ENCODE measurements around the gene IFIH1.

The IFIH1 gene

DNA sequence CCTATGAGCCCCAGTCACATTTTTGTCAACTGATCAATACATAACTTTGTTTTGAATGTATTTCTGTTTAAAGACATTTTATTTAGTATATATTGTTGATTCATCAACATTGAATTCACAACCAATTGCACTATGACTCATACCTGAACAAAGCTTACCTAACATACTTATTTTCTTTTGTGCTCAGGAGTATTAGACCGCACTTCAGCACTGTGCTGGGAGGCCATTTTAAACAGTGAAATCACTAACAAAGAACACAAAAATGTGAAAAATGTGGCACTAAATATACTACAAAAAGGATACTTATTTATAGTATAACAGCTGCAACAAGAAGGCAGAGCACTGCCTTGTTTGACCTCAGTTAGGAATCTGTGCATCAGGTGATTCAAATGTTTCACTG lies 12.4 kb upstream of the IFIH1 start:
- Histone ChIP-seq H3K4me1 (ENCODE audit: control insufficient read depth in 1 of 2, insufficient read depth in 2 of 2, low read length in 2 of 2) (peaks cover 0 to 3% of the 10 kb centered on the region in 2 donors), H3K27ac (ENCODE audit: low read depth, low read length) (no peak overlapping the region), H3K27me3 (ENCODE audit: control insufficient read depth in 1 of 2, insufficient read depth in 2 of 2, low read length in 2 of 2) (no peaks in the 10 kb centered on the region), H3K4me3 (ENCODE audit: low read depth in 1 of 2, low read length in 2 of 2) (no peak overlapping the region), H3K9ac (ENCODE audit: low read depth in 1 of 2, low read length in 2 of 2) (no peak overlapping the region), H3K9me3 (ENCODE audit: control insufficient read depth in 1 of 2, low read length in 2 of 2) (no peaks in the 10 kb centered on the region), H3K36me3 (ENCODE audit: control insufficient read depth in 1 of 2, insufficient read depth in 2 of 2, low read length in 2 of 2) (no peaks in the 10 kb centered on the region)

- Histone ChIP-seq H3K36me3 (ENCODE audit: control insufficient read depth in 1 of 2, insufficient read depth in 2 of 2, low read length in 2 of 2) (no peaks in the 10 kb centered on the region), H3K4me3 (ENCODE audit: low read depth in 1 of 2, low read length in 2 of 2) (no peak overlapping the region), H3K27me3 (ENCODE audit: control insufficient read depth in 1 of 2, insufficient read depth in 2 of 2, low read length in 2 of 2) (no peaks in the 10 kb centered on the region), H3K9me3 (ENCODE audit: control insufficient read depth in 1 of 2, low read length in 2 of 2) (no peaks in the 10 kb centered on the region), H3K9ac (ENCODE audit: low read depth in 1 of 2, low read length in 2 of 2) (no peak overlapping the region), H3K27ac (ENCODE audit: low read depth, low read length) (no peak overlapping the region), H3K4me1 (ENCODE audit: control insufficient read depth in 1 of 2, insufficient read depth in 2 of 2, low read length in 2 of 2) (peaks cover 13 to 18% of the 10 kb centered on the region in 2 donors)
Measured at GRCh38 chr2:162328424-162329157, 10.1 kb upstream of the IFIH1 start.

GRCh38 chr2:162327806-162328205 lies 9.3 kb upstream of the IFIH1 start:
- Histone ChIP-seq H3K27me3 (ENCODE audit: control insufficient read depth in 1 of 2, insufficient read depth in 2 of 2, low read length in 2 of 2) (no peaks in the 10 kb centered on the region), H3K36me3 (ENCODE audit: control insufficient read depth in 1 of 2, insufficient read depth in 2 of 2, low read length in 2 of 2) (no peaks in the 10 kb centered on the region), H3K9ac (ENCODE audit: low read depth in 1 of 2, low read length in 2 of 2) (no peak overlapping the region), H3K4me3 (ENCODE audit: low read depth in 1 of 2, low read length in 2 of 2) (no peak overlapping the region), H3K9me3 (ENCODE audit: control insufficient read depth in 1 of 2, low read length in 2 of 2) (no peaks in the 10 kb centered on the region), H3K4me1 (ENCODE audit: control insufficient read depth in 1 of 2, insufficient read depth in 2 of 2, low read length in 2 of 2) (peaks cover 13 to 18% of the 10 kb centered on the region in 2 donors), H3K27ac (ENCODE audit: low read depth, low read length) (no peak overlapping the region)

GRCh38 chr2:162327134-162327769 lies 8.8 kb upstream of the IFIH1 start:
- H3K4me1 ChIP-seq (ENCODE audit: control insufficient read depth in 1 of 2, insufficient read depth in 2 of 2, low read length in 2 of 2): peaks cover 13 to 18% of the 10 kb centered on the region in 2 donors
- no peak overlapping the region for H3K4me3 ChIP-seq (ENCODE audit: low read depth in 1 of 2, low read length in 2 of 2)
- no peaks in the 10 kb centered on the region for H3K36me3 ChIP-seq (ENCODE audit: control insufficient read depth in 1 of 2, insufficient read depth in 2 of 2, low read length in 2 of 2)
- no peaks in the 10 kb centered on the region for H3K27me3 ChIP-seq (ENCODE audit: control insufficient read depth in 1 of 2, insufficient read depth in 2 of 2, low read length in 2 of 2)
- no peaks in the 10 kb centered on the region for H3K9me3 ChIP-seq (ENCODE audit: control insufficient read depth in 1 of 2, low read length in 2 of 2)
- H3K9ac ChIP-seq (ENCODE audit: low read depth in 1 of 2, low read length in 2 of 2): no peak overlapping the region
- no peak overlapping the region for H3K27ac ChIP-seq (ENCODE audit: low read depth, low read length)

GRCh38 chr2:162324953-162325352 lies 6.5 kb upstream of the IFIH1 start:
- H3K36me3 ChIP-seq (ENCODE audit: control insufficient read depth in 1 of 2, insufficient read depth in 2 of 2, low read length in 2 of 2): no peaks in the 10 kb centered on the region
- peak overlapping the region in 1 of 2 donors; percentile 8 for H3K9ac ChIP-seq (ENCODE audit: low read depth in 1 of 2, low read length in 2 of 2)
- H3K4me3 ChIP-seq (ENCODE audit: low read depth in 1 of 2, low read length in 2 of 2): no peak overlapping the region
- H3K9me3 ChIP-seq (ENCODE audit: control insufficient read depth in 1 of 2, low read length in 2 of 2): no peaks in the 10 kb centered on the region
- H3K4me1 ChIP-seq (ENCODE audit: control insufficient read depth in 1 of 2, insufficient read depth in 2 of 2, low read length in 2 of 2): peaks cover 13 to 27% of the 10 kb centered on the region in 2 donors
- H3K27ac ChIP-seq (ENCODE audit: low read depth, low read length): no peak overlapping the region
- H3K27me3 ChIP-seq (ENCODE audit: control insufficient read depth in 1 of 2, insufficient read depth in 2 of 2, low read length in 2 of 2): no peaks in the 10 kb centered on the region

GRCh38 chr2:162320864-162321517 lies 2.5 kb upstream of the IFIH1 start:
- H3K4me3 ChIP-seq (ENCODE audit: low read depth in 1 of 2, low read length in 2 of 2): no peak overlapping the region
- no peaks in the 10 kb centered on the region for H3K36me3 ChIP-seq (ENCODE audit: control insufficient read depth in 1 of 2, insufficient read depth in 2 of 2, low read length in 2 of 2)
- no peak overlapping the region for H3K9ac ChIP-seq (ENCODE audit: low read depth in 1 of 2, low read length in 2 of 2)
- H3K27me3 ChIP-seq (ENCODE audit: control insufficient read depth in 1 of 2, insufficient read depth in 2 of 2, low read length in 2 of 2): no peaks in the 10 kb centered on the region
- H3K9me3 ChIP-seq (ENCODE audit: control insufficient read depth in 1 of 2, low read length in 2 of 2): no peaks in the 10 kb centered on the region
- H3K27ac ChIP-seq (ENCODE audit: low read depth, low read length): no peak overlapping the region
- H3K4me1 ChIP-seq (ENCODE audit: control insufficient read depth in 1 of 2, insufficient read depth in 2 of 2, low read length in 2 of 2): peaks cover 32 to 54% of the 10 kb centered on the region in 2 donors

DNA sequence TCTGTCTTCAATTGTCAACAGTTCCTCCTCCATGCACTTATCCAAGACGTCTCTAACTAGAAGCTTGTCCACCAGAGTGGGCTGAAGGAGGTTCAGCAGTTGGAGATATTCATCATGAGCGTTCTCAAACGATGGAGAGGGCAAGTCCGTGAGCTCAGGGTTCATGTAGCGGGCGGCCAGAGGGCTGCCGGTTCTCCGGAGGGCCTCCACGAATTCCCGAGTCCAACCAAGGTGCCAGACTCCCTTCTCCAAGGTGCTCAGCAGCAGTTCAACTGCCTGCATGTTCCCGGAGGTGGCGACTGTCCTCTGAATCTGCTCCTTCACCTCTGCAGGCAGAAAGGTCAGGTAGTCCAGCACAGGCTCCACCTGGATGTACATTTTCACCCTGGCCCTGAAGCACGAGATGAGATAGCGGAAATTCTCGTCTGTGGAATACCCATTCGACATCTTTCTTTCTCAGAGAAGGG lies 590 bp downstream of the IFIH1 start:
- Histone ChIP-seq H3K36me3 (ENCODE audit: control insufficient read depth in 1 of 2, insufficient read depth in 2 of 2, low read length in 2 of 2) (peaks cover 0 to 3% of the 10 kb centered on the region in 2 donors), H3K4me3 (ENCODE audit: low read depth in 1 of 2, low read length in 2 of 2) (peak overlapping the region; percentile 98 to 99), H3K9me3 (ENCODE audit: control insufficient read depth in 1 of 2, low read length in 2 of 2) (peaks cover 0 to 2% of the 10 kb centered on the region in 2 donors), H3K9ac (ENCODE audit: low read depth in 1 of 2, low read length in 2 of 2) (peak overlapping the region; percentile 94 to 96), H3K4me1 (ENCODE audit: control insufficient read depth in 1 of 2, insufficient read depth in 2 of 2, low read length in 2 of 2) (peaks cover 19 to 57% of the 10 kb centered on the region in 2 donors), H3K27me3 (ENCODE audit: control insufficient read depth in 1 of 2, insufficient read depth in 2 of 2, low read length in 2 of 2) (no peaks in the 10 kb centered on the region), H3K27ac (ENCODE audit: low read depth, low read length) (peak overlapping the region; percentile 93)

DNA sequence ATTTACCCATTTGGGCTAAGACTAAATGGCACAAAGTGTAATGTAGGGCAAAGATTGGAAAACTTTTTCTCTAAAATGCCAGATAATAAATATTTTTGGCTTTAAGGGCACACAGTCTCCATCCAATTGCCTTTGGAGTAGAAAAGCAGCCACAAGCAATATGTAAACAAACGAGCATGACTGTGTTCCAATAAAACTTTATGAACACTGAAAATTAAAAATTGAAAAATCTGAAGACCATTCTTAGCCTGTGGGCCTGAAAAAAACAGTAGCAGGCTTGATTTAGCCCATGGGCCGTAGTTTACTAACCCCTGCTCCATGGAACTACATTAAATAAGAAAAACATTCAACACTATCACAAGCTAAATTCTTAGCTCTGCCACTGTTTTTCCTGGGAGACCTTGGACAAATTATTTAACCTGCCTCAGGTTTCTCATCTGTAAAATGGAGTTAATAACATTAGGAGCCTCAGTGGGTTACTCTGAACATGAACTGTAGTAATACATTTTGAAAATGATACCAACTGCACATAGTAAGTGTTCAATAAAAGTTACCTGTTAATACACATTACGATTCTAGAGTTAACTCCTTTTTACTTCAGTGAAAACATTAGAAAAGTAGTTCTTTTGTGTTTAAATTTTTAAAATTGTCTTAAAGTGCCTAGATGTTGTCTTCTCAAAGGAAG lies 1.3 kb downstream of the IFIH1 start:
- Histone ChIP-seq H3K36me3 (ENCODE audit: control insufficient read depth in 1 of 2, insufficient read depth in 2 of 2, low read length in 2 of 2) (peaks cover 0 to 3% of the 10 kb centered on the region in 2 donors), H3K4me3 (ENCODE audit: low read depth in 1 of 2, low read length in 2 of 2) (peak overlapping the region; percentile 98 to 99), H3K4me1 (ENCODE audit: control insufficient read depth in 1 of 2, insufficient read depth in 2 of 2, low read length in 2 of 2) (peaks cover 19 to 57% of the 10 kb centered on the region in 2 donors), H3K27ac (ENCODE audit: low read depth, low read length) (no peak overlapping the region), H3K9ac (ENCODE audit: low read depth in 1 of 2, low read length in 2 of 2) (peak overlapping the region; percentile 94 to 96), H3K27me3 (ENCODE audit: control insufficient read depth in 1 of 2, insufficient read depth in 2 of 2, low read length in 2 of 2) (no peaks in the 10 kb centered on the region), H3K9me3 (ENCODE audit: control insufficient read depth in 1 of 2, low read length in 2 of 2) (peaks cover 0 to 2% of the 10 kb centered on the region in 2 donors)

DNA sequence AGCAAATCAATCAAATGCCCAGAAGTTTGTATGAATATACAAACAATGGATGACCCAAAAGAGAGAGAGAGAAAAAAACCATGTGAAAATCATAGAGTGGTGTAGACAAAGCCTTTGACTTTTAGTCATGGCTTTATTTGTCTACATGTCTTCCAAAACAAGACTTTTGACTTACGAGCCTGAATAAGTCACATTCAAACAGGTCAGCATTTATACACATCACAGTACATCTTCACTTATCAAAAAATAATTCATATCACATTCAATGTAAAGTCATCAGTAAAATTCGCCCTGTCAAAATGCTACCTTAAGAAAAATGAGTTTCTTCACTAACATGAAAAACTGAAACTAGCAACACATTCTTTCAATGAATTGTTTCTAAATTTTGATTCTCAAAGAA lies 1.9 kb downstream of the IFIH1 start:
- peaks cover 0 to 2% of the 10 kb centered on the region in 2 donors for H3K9me3 ChIP-seq (ENCODE audit: control insufficient read depth in 1 of 2, low read length in 2 of 2)
- H3K27me3 ChIP-seq (ENCODE audit: control insufficient read depth in 1 of 2, insufficient read depth in 2 of 2, low read length in 2 of 2): no peaks in the 10 kb centered on the region
- no peak overlapping the region for H3K27ac ChIP-seq (ENCODE audit: low read depth, low read length)
- H3K4me3 ChIP-seq (ENCODE audit: low read depth in 1 of 2, low read length in 2 of 2): peak overlapping the region; percentile 98 to 99
- H3K36me3 ChIP-seq (ENCODE audit: control insufficient read depth in 1 of 2, insufficient read depth in 2 of 2, low read length in 2 of 2): peaks cover 0 to 3% of the 10 kb centered on the region in 2 donors
- no peak overlapping the region for H3K9ac ChIP-seq (ENCODE audit: low read depth in 1 of 2, low read length in 2 of 2)
- peaks cover 19 to 57% of the 10 kb centered on the region in 2 donors for H3K4me1 ChIP-seq (ENCODE audit: control insufficient read depth in 1 of 2, insufficient read depth in 2 of 2, low read length in 2 of 2)

Data from duodenal mucosa (tissue), 2 donors.